Measurements from ENCODE around the gene PLA2G4E. TPM values are rescaled to one million over a fixed set of nuclear protein-coding genes. Genes with fewer than 3 reads are reported as not detected.

Gene PLA2G4E
- total RNA-seq, 1 experiment from 2014 or later: not detected

DNA sequence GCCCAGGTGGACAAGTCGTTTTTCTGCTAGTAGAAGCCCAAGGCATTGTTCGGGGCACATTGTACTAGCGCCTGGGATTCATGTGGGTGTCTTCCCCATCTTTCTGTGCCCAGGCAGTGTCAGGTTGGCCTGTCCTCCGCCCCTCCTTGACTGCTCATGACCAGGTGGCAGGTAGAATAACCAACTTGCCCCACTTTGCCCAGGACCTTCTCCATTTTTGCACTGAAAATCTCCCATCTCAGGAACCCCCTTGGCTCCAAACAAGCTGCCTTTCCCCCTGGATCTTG is 39.6 kb upstream of the PLA2G4E start:
- POLR2A ChIA-PET (ENCODE audit: unreplicated experiment): no interaction called here
- no peak overlapping the region for H3K4me3 ChIP-seq
- intact Hi-C loops (cut with micrococcal nuclease; ENCODE audit: unreplicated experiment): no loop called here
- peaks cover 13% of the 10 kb centered on the region for H3K4me1 ChIP-seq (replicated peaks; ENCODE audit: insufficient read depth)
- H2AFZ ChIP-seq: no peak overlapping the region
- no peaks in the 10 kb centered on the region for H3K27me3 ChIP-seq (ENCODE audit: insufficient read depth, low read depth)
- H3K27ac ChIP-seq: no peak overlapping the region
- CTCF ChIA-PET: no interaction called here
- no peaks in the 10 kb centered on the region for H3K9me3 ChIP-seq (ENCODE audit: insufficient read depth, low read depth)
- no peaks in the 10 kb centered on the region for H3K36me3 ChIP-seq (ENCODE audit: low read depth)
- H4K20me1 ChIP-seq (ENCODE audit: insufficient read depth): no peaks in the 10 kb centered on the region
- H3K4me2 ChIP-seq: no peak overlapping the region
- H3K79me2 ChIP-seq (ENCODE audit: low read depth): no peaks in the 10 kb centered on the region
- BruUV-seq (replicated peaks): no TSS peak
- TF ChIP-seq, protein P1, sequence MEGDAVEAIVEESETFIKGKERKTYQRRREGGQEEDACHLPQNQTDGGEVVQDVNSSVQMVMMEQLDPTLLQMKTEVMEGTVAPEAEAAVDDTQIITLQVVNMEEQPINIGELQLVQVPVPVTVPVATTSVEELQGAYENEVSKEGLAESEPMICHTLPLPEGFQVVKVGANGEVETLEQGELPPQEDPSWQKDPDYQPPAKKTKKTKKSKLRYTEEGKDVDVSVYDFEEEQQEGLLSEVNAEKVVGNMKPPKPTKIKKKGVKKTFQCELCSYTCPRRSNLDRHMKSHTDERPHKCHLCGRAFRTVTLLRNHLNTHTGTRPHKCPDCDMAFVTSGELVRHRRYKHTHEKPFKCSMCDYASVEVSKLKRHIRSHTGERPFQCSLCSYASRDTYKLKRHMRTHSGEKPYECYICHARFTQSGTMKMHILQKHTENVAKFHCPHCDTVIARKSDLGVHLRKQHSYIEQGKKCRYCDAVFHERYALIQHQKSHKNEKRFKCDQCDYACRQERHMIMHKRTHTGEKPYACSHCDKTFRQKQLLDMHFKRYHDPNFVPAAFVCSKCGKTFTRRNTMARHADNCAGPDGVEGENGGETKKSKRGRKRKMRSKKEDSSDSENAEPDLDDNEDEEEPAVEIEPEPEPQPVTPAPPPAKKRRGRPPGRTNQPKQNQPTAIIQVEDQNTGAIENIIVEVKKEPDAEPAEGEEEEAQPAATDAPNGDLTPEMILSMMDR (conservative IDR thresholded peaks at IDR 0.05): no peak
- no peak for TF ChIP-seq EZH2 (IDR thresholded peaks at IDR 0.05; ENCODE audit: low read depth)
- no peak for DNase-seq
- peaks cover 13% of the 10 kb centered on the region; the same call in 1 of the 2 replicates for H3F3A ChIP-seq (ENCODE audit: insufficient read depth, low read depth)
- H3K9me2 ChIP-seq (ENCODE audit: insufficient read depth): no peaks in the 10 kb centered on the region

DNA sequence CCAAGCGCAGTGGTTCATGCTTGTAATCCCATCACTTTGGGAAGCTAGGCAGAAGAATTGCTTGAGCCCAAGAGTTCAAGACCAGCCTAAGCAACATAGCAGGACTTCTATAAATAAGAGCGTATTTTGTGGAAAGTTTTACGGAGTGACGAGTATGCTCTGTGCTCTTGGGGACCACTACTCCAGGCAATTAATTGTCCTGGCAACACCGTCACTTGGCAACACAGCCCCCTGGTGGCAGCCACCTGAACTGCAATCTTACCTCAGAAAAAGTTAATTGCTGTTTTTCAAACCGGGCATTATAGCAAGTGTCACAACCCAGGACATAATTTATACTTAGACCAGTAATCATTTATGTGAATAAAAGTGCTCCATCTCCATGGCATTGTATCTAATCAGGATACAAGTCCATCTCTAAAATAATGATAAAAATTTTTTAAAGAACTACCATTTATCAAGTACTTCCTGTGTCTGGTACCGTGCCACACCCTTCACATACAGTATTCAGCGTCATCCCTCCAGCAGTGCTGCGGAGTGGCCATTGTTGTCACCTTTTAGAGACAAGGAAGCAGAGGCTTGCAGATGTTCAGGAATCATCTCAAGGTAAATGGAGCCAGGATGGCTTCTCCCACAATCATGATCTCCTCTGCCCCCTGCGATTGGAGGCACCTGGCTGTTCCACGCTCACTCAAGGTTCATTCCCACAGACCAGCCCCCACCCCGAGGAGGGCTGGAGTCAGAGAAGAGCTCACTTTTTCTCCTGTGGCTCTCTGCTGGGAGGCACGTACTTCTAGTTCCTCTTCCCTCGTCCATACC is 39.0 kb upstream of the PLA2G4E start:
- no peak overlapping the region for H2AFZ ChIP-seq
- H3K4me2 ChIP-seq: no peak overlapping the region
- no peaks in the 10 kb centered on the region for H3K27me3 ChIP-seq (ENCODE audit: insufficient read depth, low read depth)
- no peaks in the 10 kb centered on the region for H3K9me2 ChIP-seq (ENCODE audit: insufficient read depth)
- intact Hi-C loops (cut with micrococcal nuclease; ENCODE audit: unreplicated experiment): loop anchor here (2.0 to 10.0 kb wide), 2 partner anchors 145 to 285 kb away; partner anchors contain the start of gene MAPKBP1
- no peak overlapping the region for H3K4me3 ChIP-seq
- BruUV-seq (replicated peaks): no TSS peak
- peaks cover 13% of the 10 kb centered on the region for H3K4me1 ChIP-seq (replicated peaks; ENCODE audit: insufficient read depth)
- CTCF ChIA-PET: no interaction called here
- H3K79me2 ChIP-seq (ENCODE audit: low read depth): no peaks in the 10 kb centered on the region
- TF ChIP-seq, protein P1 (conservative IDR thresholded peaks at IDR 0.05): peak; percentile 92
- no peak for TF ChIP-seq EZH2 (IDR thresholded peaks at IDR 0.05; ENCODE audit: low read depth)
- H4K20me1 ChIP-seq (ENCODE audit: insufficient read depth): no peaks in the 10 kb centered on the region
- H3K9me3 ChIP-seq (ENCODE audit: insufficient read depth, low read depth): no peaks in the 10 kb centered on the region
- POLR2A ChIA-PET (ENCODE audit: unreplicated experiment): no interaction called here
- no peaks in the 10 kb centered on the region for H3K36me3 ChIP-seq (ENCODE audit: low read depth)
- peak in 1 of 2 experiments; percentile 49 for DNase-seq
- peaks cover 13% of the 10 kb centered on the region; the same call in 1 of the 2 replicates for H3F3A ChIP-seq (ENCODE audit: insufficient read depth, low read depth)
- no peak overlapping the region for H3K27ac ChIP-seq

DNA sequence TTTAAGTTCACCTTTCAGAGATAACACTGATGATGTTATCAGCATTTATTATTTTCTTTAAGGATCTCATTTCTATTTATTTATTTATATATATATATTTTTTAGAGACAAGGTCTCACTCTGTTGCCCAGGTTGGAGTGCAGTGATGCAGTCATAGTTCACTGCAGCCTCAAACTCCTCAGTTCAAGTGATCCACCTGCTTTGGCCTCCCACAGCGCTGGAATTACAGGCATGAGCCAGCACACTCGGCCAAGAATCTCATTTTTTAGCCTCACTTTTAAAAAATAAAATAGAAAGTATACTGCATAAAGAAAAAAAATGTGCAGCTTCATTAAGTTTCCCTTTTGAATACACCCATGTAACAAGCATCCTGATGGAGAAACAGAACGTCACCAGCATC is 37.9 kb upstream of the PLA2G4E start:
- no peak overlapping the region for H3K4me3 ChIP-seq
- intact Hi-C loops (cut with micrococcal nuclease; ENCODE audit: unreplicated experiment): loop anchor here (2.0 to 10.0 kb wide), 2 partner anchors 144 to 284 kb away; partner anchors contain the start of gene MAPKBP1
- H4K20me1 ChIP-seq (ENCODE audit: insufficient read depth): no peaks in the 10 kb centered on the region
- no peak overlapping the region for H3K4me2 ChIP-seq
- H3K27ac ChIP-seq: no peak overlapping the region
- H3K36me3 ChIP-seq (ENCODE audit: low read depth): no peaks in the 10 kb centered on the region
- H3K79me2 ChIP-seq (ENCODE audit: low read depth): no peaks in the 10 kb centered on the region
- no TSS peak for BruUV-seq (replicated peaks)
- no peak for DNase-seq
- peaks cover 13% of the 10 kb centered on the region; the same call in 1 of the 2 replicates for H3F3A ChIP-seq (ENCODE audit: insufficient read depth, low read depth)
- H3K27me3 ChIP-seq (ENCODE audit: insufficient read depth, low read depth): no peaks in the 10 kb centered on the region
- H3K9me2 ChIP-seq (ENCODE audit: insufficient read depth): no peaks in the 10 kb centered on the region
- no peak overlapping the region for H2AFZ ChIP-seq
- ChIA-PET CTCF (no interaction called here), POLR2A (ENCODE audit: unreplicated experiment) (no interaction called here)
- no peak for TF ChIP-seq EZH2 (IDR thresholded peaks at IDR 0.05; ENCODE audit: low read depth)
- TF ChIP-seq, protein P1 (conservative IDR thresholded peaks at IDR 0.05): no peak
- peaks cover 13% of the 10 kb centered on the region for H3K4me1 ChIP-seq (replicated peaks; ENCODE audit: insufficient read depth)
- H3K9me3 ChIP-seq (ENCODE audit: insufficient read depth, low read depth): no peaks in the 10 kb centered on the region

Data from PC-9 (cell line).